Stimulated activated naive CD4-positive, alpha-beta T cell treated with Interleukin-2 at 50 U/mL for 16 hours (primary cell): ENCODE measurements around the gene GMDS.

Experiments used
- DNase-seq: peaks from one replicate; lab custom pipeline; 2025; lab: John Stamatoyannopoulos, UW

GMDS gene

DNA sequence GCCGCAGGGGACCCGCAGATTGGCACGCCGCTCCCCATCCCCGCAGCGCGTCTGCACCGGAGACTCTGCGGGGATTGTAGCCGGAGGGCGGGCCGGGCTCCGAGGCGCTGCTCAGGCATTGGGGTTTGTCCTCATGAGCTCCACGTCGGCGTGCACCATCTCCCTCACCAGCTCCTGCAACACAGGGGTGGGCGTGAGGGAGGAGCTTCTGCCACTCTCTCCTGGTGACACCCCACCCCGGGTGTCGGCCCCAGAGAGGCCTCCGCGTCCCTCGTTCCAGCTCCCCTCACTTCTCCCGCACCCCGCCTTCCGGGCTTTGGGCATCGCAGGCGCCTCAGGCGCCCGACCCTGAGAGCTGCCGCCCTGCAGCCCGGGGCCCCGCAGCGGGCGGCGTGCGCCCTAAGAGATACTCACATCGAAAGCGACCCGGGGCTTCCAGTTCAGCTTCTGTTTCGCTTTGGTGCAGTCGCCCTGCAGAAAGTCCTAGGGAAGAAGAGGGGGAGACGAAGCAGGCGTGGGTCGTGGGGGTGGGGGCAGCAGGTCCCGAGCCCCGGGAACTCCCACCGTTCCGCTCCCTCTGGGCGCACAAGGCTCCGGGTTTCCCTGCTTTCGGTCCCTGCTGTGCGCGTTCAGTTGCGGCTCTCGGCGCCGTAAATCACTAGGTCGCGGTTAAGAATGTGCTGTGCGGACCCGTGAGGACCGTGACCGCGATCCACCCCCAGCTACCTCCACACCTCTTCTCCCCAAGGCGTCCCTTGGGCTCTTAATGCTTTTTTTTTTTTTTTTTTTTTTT lies 621.2 kb downstream of the GMDS start:
- DNase-seq: no peak

DNA sequence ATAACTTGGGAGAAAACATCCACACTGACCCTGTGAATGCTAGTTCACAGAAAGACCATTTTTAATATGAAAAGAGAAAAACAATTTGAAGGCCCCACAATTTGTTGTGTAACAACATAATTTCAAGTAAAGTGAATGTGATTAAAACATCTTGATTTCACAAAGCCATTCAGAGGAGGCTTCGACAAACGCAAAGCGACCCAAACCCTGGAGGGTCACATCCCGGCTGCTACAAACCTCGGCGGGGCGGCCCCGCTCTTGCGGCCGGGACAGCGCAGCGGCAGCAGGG lies 621.7 kb downstream of the GMDS start:
- DNase-seq: no peak

DNA sequence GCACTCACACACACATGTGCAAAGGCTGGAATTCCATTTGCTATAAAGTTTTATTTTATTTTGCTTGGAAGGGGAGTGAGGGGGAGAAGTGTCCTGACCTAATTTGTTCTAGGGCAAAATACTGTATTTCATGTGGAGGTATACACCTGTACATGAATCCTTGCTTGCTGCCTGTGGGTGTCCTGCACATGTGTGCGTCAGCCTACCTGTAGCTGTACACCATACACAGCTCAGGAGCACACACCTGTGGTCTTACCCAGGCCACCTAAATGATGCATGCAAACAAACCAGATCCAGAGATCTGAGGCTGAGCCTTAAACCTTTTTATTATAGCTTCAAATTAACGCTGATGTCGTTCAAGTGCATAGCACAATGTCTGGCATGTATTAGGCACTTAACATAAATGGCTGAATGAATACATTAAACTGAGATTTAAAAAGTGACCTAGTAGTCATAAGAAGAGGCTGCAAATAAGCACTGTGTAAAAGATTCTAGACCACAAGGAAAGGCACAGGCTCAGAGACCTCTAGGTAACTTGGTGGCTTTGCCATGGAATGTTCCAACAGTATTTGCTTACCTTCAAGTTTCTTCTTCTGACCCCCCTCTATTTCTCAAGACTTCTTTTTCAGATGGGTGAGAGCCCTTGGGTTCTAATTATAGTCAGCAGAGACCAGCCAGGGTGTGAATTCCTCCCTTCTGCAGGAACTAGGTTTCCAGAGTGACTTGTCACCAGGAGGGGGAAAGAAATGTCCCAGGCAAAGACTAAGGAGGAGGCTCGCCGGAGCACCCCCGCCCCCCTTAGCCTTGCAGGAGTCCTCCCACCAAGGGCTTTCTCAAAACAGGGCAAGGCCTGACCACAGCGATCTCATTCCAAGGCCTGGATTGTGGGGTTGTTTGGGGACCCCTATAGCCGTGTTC lies 622.3 kb downstream of the GMDS start:
- no peak for DNase-seq

DNA sequence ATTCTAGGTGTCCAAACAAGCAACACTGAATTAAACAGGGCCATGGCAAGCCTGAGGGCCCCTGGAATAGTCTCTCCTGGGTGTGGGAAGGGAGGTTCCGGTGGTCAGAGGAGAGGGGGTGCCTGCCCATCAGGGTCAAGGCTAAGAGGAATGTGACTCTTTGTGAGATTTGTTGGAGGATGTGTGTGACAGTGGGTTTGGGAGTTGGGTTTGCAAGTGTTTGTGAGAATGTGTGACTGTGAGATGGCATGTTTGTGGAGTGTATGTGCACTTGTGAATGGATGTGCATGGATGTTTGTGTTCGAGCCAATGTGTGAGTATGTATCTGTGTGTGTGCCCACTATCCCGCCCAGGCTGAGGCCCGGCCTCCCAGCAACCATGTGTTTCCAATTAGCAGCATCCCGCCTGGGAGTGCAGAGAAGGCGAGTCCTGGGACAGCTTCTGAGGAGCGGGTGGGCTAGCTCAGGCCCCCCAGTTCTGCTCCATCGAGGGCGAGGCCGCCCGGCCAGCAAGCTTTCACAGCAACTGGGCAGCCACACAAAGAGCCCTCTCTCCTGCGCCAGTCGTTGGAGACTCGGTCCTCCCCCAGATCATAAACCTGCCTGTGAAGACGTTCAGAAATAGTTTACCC lies 623.1 kb downstream of the GMDS start:
- DNase-seq: no peak

DNA sequence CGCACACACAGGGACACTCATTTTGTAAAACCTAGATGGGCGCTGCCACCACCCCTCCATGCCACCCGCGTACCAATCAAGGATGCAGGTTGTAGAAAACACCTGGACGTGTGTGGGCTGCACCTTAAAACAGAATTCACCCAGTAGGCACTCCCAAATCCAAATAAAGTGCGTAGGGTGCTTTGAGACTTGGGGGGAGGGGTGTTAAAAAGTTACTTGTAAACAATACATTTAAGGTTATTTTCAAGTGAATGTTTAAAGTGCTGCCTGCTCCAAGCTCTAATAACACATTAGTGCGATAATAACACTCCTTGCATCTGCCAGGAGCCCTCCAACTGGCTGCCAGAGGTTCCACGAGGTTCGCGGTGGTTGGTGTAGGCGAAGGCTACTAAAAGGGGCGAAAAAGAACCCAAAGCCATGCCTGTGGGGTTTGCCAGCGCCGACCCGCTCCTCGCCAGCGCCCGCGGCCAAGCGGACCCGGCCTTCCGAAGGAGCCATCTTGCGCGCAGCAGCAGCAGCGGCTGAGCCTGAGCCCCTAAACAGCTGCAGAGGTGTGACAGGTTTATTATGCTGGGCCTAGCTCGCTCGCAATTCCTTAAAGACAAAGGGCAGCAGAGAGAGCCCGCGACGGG lies 624.2 kb downstream of the GMDS start:
- no peak for DNase-seq

DNA sequence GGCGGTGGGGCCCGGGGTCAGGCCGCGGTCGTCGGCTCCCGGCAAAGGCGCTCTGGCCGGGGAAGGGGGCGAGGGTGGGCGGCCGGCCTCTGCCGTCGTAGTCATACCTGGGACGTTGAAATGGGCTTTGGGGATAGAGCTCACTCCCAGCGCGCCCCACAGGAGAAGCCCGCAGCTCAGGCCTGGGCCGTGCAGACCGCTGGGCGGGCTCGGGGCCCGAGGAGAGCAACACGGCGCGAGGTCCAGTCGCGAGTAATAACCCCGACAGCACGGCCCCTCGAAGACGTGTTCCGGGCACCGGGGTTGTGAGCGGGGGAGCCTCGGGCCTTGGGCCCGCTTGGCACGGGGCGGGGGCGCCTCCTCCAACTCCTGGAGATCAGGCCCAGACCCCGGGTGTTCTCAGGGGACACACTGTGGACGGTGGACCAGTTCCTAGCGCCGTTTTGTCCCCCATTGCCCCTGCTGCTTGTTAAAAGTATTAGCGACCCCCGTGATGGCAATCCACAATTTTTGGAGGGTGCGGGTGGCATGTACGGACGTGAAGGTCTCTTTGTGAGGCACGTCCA lies 624.8 kb downstream of the GMDS start:
- no peak for DNase-seq

DNA sequence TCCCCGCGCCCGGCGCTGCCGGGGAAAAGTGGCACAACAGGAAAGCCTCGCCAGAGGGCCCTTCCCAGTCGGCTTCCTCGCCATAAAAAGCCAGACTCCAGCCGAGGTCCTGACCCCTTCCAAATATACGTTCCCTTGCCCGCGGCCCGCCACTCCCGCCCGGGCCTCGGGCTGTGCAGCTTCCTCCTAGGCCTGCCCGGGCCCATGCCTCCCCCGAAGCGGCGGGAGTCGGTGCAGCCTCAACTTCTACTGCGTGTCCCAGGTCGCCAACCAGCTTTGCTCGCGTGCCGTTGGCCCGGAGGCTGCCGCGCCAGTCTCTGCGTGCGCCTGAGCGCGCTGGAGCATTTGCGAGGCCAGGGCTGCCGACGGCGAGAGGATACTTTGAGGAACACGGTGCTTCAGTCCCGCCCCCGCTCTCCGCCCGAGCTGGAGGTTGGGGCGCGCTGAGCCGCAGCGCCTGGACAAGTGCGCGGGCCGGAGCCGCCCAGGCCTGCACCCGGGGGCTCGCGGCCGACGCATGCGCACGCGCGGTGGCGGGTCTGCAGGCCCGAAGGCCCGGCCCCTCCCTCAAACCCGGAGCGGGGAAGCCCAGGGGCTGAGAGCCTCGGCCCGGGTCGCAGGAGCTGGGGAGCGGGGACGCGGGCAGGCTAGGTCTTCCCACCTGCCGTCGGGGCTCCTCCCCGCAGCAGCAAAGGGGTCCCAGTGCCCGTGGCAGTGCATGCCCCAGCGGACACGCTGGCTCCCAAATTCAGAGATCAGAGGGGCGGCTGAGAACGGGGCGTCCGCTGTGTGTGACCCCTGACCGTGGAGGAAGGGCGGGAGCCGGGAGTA lies 625.5 kb downstream of the GMDS start:
- DNase-seq: no peak

DNA sequence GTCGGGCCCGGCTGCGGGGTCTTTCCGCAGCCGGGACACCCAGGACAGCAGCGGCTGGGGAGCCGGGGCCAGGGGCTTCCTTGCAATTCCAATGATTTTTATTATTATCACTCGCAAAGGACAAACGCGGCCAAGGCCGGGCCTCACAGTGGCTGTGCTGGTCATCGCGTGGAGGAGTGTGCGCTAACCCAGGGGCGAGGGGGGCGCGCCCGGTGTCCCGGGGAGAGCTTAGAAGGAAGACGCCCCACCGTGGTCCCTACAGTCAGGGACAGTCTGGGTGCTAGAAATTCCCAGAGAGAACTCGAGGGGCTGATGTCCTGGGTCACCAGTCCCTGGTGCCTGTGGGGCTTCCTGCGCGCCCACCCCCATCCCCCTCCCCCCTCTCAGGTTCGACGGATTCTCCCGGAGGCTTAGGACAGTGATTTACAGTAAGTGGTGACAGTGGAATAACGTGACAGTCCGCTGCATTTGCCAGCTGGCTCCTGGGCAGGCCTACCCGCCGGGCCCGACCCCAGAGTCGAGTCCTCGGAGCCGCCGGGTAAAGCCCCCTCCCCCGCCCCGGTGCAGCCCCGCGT lies 626.2 kb downstream of the GMDS start:
- no peak for DNase-seq

DNA sequence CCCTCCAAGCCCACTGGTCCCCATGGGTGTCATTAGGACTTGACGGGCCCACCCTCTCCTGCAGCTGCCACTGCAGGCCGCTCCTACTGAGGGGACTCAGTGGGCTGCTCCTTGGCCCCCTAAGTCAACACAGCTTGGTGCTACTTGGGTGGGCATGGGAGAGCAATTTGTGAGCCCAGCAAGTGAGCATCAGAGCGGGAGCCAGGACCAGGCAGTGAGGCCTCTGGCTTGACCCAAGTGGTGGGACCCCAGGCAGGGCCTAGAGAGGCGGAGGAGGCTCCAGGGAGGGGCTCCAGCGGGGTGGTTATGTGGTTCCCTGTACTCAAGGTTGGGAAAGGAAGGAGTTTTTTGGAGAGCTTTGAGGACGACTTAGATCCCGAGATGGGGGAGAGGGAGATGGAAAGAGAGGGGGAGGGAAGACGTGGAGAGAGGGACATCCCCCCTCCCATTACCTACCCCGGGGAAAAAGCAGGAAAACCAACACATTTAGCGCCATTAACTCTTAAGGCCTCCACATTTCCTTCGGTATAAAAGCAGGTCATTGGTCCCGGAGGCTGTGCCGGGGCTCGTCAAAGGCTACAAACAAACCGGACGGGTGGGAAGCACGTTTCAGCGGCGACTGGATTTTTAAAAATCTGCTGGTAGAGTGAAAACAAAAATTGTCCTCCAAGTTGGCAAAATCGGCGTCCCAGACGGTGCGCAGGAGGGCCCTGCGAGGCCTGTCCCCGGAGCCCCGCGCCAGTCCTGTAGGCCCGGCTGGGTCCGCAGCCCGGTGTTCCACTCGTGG lies 626.9 kb downstream of the GMDS start:
- no peak for DNase-seq

DNA sequence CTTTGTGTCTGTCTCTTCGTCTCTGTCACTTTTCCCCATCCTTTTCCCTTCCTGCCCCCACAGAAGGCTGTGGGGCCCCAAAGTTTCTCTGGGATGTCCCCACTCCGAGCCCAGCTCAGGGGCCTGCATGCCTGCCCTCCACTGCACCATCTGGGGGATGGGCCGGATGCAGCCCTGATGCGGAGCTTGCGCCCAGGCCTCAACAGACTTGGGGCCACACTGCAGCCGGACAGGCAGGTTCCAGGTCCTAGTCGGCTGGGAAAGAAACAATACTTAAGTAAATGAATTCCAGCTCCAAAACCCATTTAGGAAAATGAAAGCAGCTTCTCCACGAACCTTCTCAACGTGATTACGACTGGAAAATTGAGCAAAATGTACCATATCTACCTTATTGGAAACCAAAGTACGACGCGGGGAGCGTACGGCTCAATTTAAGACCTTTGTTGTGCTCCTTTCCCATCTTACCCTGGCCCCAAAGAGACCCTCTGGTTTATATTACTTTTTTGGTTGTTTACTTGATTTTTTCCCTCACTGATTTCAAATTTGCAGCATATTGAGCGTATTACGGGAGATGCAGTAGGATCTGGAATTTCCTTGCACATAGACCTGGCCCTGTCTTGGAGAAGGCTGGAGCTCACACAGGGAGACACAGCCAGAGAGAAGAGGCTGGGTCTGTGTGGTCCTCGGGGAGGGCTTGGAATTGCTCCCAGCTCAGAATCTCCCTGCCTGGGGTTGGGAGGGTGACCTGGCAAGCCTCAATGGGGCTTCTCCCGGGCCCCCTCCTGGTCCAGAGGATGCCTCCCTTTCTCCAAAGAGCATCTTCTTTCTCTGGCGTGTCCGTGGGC lies 627.7 kb downstream of the GMDS start:
- no peak for DNase-seq

DNA sequence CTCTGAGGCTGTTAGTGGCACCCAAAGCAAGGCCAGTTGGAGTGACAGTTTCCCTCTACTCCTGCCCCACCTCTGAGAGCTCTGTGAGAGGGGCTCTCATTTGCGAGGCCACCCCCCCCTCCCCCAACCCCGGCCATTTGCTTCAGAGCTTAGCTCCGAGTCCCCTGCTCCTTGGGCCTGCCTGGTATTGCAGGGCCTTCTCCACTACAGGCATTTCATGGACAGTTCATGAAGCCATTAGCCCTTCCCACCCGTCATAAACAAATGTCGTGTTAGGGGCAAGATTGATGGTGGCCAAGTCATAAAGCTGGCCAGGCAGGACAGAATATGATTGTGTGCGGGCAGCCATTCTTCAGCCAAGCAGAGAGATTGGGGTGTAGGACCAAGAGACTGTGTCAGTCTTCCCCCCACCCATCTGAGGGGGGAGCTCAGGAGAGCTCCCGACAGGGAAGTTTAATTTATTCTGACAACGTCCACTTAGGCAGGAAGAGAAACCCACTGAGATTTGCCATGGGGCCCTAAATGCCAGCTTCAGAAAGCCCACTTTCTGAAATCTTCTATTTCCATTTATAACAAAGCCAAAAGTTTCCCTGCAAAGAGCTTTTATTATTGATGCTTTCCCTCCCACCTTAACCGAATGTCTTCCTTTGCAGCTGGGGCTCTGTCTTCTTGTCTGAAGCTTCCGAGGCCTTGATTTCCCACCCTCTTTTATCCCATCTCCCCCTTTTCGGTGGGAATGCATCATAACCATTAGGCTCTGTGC lies 628.5 kb downstream of the GMDS start:
- DNase-seq: no peak

DNA sequence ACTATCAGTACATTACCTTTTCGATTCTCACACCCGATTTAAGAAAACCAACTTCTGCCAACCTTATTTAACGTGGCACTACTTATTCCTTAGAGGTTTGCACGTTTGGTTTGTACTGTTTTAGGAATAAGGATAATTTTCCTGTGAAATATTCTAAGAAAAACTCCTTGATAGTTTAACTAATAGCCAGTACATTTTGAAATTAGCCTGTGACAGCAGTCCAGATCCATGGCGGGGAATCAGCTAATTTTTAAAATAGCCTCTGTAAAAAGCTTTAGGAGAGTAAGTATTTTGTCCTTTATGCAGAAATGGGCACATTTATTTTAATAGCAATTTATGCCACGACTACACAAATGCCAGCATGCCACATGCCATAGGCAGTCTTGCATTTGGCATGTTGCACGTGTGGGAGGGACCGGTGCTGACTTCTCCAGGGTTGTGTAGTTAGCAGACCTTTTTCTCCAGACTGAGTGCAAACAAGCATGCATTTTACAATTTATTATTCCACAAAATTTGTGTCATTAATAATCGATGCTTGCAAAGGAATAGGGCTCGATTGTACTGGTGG lies 629.5 kb downstream of the GMDS start:
- DNase-seq: no peak

DNA sequence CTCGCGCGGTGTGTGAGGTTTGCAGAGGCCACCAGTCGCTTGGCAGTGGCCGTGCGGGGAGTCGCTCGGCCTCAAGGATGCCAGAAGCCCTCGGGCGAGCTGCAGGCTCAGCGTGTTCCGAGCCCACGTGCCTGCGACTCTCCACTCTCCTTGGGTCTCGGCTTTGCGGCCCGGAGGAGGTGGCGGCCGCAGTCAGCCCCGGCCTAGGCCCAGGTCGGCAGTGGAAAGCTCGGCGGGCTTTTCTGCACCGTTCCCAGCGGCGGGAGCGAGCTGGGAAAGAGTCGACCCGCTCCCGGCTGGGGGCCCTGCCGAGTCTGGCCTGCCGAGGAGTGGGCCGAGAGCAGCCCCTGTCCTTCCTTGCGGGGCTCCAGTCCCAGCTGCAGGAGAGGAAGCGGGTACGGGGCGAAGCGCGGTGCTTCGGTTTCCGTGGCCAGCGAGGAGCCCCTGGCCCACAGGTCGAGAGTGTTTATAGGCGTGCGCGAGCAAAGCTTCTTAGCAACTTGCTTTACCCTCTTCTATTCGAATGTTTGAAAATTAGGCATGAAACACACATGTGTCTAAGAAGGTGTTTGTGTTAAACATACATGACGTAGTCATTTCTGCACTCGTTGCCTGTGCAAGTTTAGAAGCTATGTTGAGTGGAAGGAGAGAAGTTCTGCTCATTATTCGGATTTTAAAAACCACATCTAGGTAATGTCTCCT lies 630.1 kb downstream of the GMDS start:
- no peak for DNase-seq

DNA sequence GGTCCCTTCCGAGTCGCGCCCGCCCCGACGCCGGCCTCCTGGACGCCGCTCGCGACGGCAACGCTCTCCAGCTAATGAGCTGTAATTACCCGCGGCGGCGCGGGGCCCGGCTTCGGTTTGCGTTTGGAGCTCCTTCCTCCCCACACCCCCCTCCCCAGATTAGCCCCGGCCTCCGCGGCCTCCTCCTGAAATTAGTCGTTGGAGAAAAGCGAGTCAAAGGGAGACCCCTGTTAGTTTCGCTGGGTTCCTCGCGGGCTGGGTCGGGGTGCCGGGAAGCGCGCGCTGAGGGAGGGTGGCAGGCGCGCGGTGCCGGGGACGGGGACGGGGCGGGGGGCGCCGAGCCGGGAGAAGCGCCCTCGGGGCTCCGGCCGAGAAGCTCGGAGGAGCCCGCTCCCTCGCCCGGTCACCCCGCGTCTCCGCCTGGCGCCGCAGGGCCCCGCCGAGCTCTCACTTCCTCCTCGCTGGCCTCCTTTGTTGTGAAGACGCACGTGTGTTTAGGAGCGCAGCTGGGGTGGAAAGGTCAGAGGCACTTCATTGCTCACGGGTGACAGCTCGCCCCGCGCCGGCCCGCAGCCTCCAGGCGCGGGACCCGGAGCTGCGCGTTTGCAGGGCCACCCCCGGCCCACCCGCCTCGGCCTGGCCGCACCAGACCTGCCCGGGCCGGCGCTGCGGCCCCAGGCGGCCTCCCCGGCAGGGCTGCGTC lies 630.8 kb downstream of the GMDS start:
- DNase-seq: no peak

DNA sequence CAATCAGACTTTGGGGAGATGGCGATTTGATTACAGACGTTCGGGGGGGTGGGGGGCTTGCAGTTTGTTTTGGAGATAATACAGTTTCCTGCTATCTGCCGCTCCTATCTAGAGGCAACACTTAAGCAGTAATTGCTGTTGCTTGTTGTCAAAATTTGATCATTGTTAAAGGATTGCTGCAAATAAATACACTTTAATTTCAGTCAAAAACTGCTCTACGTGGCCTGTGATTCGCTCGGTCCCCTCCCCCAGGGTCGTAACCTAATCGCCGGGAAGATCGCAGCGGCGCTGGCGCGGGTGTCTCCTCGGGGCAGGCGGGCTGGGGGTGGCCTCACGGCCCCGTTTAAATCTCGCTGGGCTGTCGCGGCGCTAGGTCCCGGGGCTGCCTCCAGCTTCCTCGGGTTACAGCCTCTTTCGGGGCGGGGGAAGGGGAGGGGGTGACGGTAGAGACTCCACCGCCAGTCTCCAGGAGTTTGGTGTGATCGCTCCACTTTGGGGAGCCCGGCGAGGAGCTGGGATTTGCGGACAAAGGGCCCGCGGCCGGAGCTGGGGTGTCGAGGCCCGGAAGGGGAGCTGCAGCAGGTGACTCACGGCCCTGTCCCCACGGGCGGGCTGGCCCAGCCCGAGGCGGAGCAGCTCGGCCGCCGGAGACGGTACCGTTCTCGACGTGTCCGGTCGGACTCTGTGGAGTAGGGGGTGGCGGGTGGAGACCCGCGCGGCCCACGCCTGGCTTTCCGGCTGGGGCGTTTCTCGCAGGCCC lies 631.5 kb downstream of the GMDS start:
- DNase-seq: no peak

DNA sequence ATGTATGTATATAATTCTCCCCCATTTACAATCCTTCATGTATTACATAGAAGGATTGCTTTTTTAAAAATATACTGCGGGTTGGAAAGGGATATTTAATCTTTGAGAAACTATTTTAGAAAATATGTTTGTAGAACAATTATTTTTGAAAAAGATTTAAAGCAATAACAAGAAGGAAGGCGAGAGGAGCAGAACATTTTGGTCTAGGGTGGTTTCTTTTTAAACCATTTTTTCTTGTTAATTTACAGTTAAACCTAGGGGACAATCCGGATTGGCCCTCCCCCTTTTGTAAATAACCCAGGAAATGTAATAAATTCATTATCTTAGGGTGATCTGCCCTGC lies 632.1 kb downstream of the GMDS start:
- no peak for DNase-seq
